HepG2 (cell line): ENCODE results near the gene RILPL1. TPM values are rescaled to one million over a fixed set of nuclear protein-coding genes. Genes with fewer than 3 reads are reported as not detected.
A peak's percentile ranks its signal among the peaks of the same experiment; 100 is the strongest.

Source experiments
- ATAC-seq: fragments of 200-7000 bp; cut with Tn5 transposase; 3 replicates; pipeline ENCODE4 v1.9.1; 2020; ENCODE audit warnings: mild to moderate bottlenecking, moderate library complexity
- BruUV-seq: library from RNA; stranded (reverse); fragments of 400-500 nt; replicated peaks from 2 replicates; lab custom pipeline; 2021; lab: Mats Ljungman, UMichigan
- CTCF ChIA-PET: fragments of 300-600 bp; formaldehyde crosslinking; extraction: SDS; loops from one replicate; lab custom pipeline; 2021; ENCODE audit warnings: low total read pairs, inconsistent platforms, low intra/inter-chr PET ratio; lab: Yijun Ruan, JAX
- POLR2A ChIA-PET: fragments of 350-600 bp; sonication (Branson Sonifier 250); formaldehyde crosslinking; loops from one replicate; lab custom pipeline; 2020; ENCODE audit warnings: antibody characterized with exemption, inconsistent platforms; lab: Yijun Ruan, JAX
- DNase-seq: peaks from one replicate; pipeline ENCODE4 v3.0.0-alpha.2; 2015; ENCODE audit warnings: low spot score
- FAIRE-seq: peaks from 3 replicates; lab custom pipeline; 2011; peaks lifted over from hg19 to GRCh38; lab: Jason Lieb, UNC
- H2AFZ ChIP-seq: one replicate; pipeline ENCODE4 v1.6.1; 2011; ENCODE audit warnings: low read length, inconsistent platforms
- H3K27ac ChIP-seq: fragments of 300-600 bp; 3 replicates; pipeline ENCODE4 v1.8.0; 2011; ENCODE audit warnings: mixed run types, mild to moderate bottlenecking, mixed read lengths, low read length, inconsistent platforms; ENCODE audit not compliant: insufficient read depth; ENCODE audit errors: extremely low read length
- H3K27me3 ChIP-seq, 2 experiments: fragments of 200-600 bp in 1 of 2; 2 replicates in 1 of 2; 3 replicates in 1 of 2; pipeline versions ENCODE4 v1.6.0 to v1.8.0; 2011; ENCODE audit warnings: low read length in 2 of 2, mild to moderate bottlenecking in 2 of 2, moderate library complexity in 2 of 2, inconsistent platforms in 1 of 2; ENCODE audit not compliant: insufficient read depth in 2 of 2, control insufficient read depth in 1 of 2
- H3K36me3 ChIP-seq, 2 experiments: fragments of 200-600 bp in 1 of 2; replicated peaks in 1 of 2; 2 replicates in 1 of 2; 3 replicates in 1 of 2; pipeline versions ENCODE4 v1.5.1 to v1.8.0; 2011; ENCODE audit warnings: low read length in 2 of 2, inconsistent platforms in 1 of 2; ENCODE audit not compliant: insufficient read depth in 2 of 2, control insufficient read depth in 1 of 2
- H3K4me1 ChIP-seq: 2 replicates; pipeline ENCODE4 v1.5.1; 2012; ENCODE audit warnings: low read length, inconsistent platforms; ENCODE audit not compliant: insufficient read depth
- H3K4me2 ChIP-seq: 2 replicates; pipeline ENCODE4 v1.6.0; 2011; ENCODE audit warnings: low read depth, low read length, inconsistent platforms
- H3K4me3 ChIP-seq, 3 experiments: fragments of 200-600 bp in 1 of 3; sonication (generic), shearing (Covaris generic) in 1 of 3; replicated peaks in 1 of 3; 2 replicates each; pipeline ENCODE4 v1.5.1; 2011 to 2016; ENCODE audit warnings: low read length in 3 of 3, inconsistent platforms in 2 of 3, low read depth in 2 of 3, mild to moderate bottlenecking in 2 of 3, control low read depth in 1 of 3, mixed read lengths in 1 of 3; ENCODE audit not compliant: insufficient read depth in 1 of 3
- H3K79me2 ChIP-seq: one replicate; pipeline ENCODE4 v1.6.1; 2011; ENCODE audit warnings: low read length, inconsistent platforms; ENCODE audit not compliant: insufficient read depth
- H3K9ac ChIP-seq: 2 replicates; pipeline ENCODE4 v1.6.0; 2011; ENCODE audit warnings: mild to moderate bottlenecking, low read depth, low read length, inconsistent platforms; ENCODE audit not compliant: insufficient read depth
- H3K9me3 ChIP-seq: 2 replicates; pipeline ENCODE4 v1.5.1; 2012; ENCODE audit warnings: mild to moderate bottlenecking, low read length
- H4K20me1 ChIP-seq: 2 replicates; pipeline ENCODE4 v1.6.0; 2011; ENCODE audit warnings: inconsistent platforms, mild to moderate bottlenecking, low read length, moderate library complexity; ENCODE audit not compliant: insufficient read depth
- ETS1 ChIP-seq: sonication (generic); formaldehyde crosslinking; IDR thresholded peaks from 2 replicates; pipeline ENCODE4 v1.4.0; 2020; ENCODE audit warnings: missing genetic modification reagents
- MIXL1 ChIP-seq: IDR thresholded peaks from 2 replicates; pipeline ENCODE4 v1.6.1; 2016
- NR1H2 ChIP-seq: sonication (generic); formaldehyde crosslinking; IDR thresholded peaks from 2 replicates; pipeline ENCODE4 v1.8.1; 2022; ENCODE audit warnings: low read depth, missing genetic modification reagents, borderline replicate concordance
- SMC3 ChIP-seq: IDR thresholded peaks from 2 replicates; pipeline ENCODE4 v1.6.1; 2011; ENCODE audit warnings: low read length, improper control_type of control experiment
- SOX5 ChIP-seq: IDR thresholded peaks from 2 replicates; pipeline ENCODE4 v1.6.1; 2016; ENCODE audit warnings: borderline replicate concordance
- ZFP41 ChIP-seq: sonication (generic); formaldehyde crosslinking; IDR thresholded peaks from 2 replicates; pipeline ENCODE4 v1.4.0; 2020; ENCODE audit warnings: mild to moderate bottlenecking, missing genetic modification reagents, borderline replicate concordance
- ZNF768 ChIP-seq: sonication (generic); formaldehyde crosslinking; IDR thresholded peaks from 2 replicates; pipeline ENCODE4 v1.4.0; 2020; ENCODE audit warnings: missing genetic modification reagents
- WGBS: methylation state at CpG from one replicate; pipeline ENCODE4 v1.1.6; 2017; ENCODE audit warnings: low lambda C conversion rate; 5-methylcytosine and 5-hydroxymethylcytosine counted together
- in situ Hi-C: cut with HindIII; loops from 2 replicates; pipeline ENCODE4 v1.10.0; 2017; ENCODE audit warnings: low pct_unique_long_range_greater_than_20kb; ENCODE audit not compliant: extremely low pct_ligation_motif_present
- intact Hi-C: fragments of 100-400 bp; cut with micrococcal nuclease; formaldehyde crosslinking; loops from one replicate; pipeline ENCODE4 v1.10.0; 2022; ENCODE audit not compliant: unreplicated experiment
- polyA plus RNA-seq, 8 experiments: library from polyadenylated mRNA; depleted of rRNA in 3 of 8; stranded (reverse) in 7 of 8; unstranded in 1 of 8; fragments of >200 nt; fragmentation: Illumina TruSeq in 4 of 8; extraction: Trizol in 4 of 8; gene quantifications; 2 replicates each; pipeline versions ENCODE4 v1.2.1 to v1.2.3, GENCODE V29; 2011 to 2016; ENCODE audit warnings: low read depth in 4 of 8, missing spikeins in 1 of 8, mixed read lengths in 1 of 8; ENCODE audit not compliant: insufficient read depth in 1 of 8
- total RNA-seq, 5 experiments: library from RNA; depleted of rRNA; stranded (reverse); fragments of >200 nt; fragmentation: Illumina TruSeq; extraction: Trizol; gene quantifications; 2 replicates each; pipeline ENCODE4 v1.2.3, GENCODE V29; 2016; ENCODE audit warnings: low read depth in 1 of 5

The RILPL1 gene
- total and polyA plus RNA-seq, 2 of the 13 experiments (the other 11 are each of a cell fraction or from before 2014, with no cell fraction given), result 5.8 to 28.4 TPM

- intact Hi-C loops (no loop called here), in situ Hi-C loops (no loop called here)
- WGBS, result over 99% methylated on average over 11 of the region's 14 CpGs
- Histone ChIP-seq H3K36me3 (peaks cover 20 to 61% of the 10 kb centered on the region in 2 experiments; a peak in 4 of 5 replicates), H3K79me2 (no peaks in the 10 kb centered on the region), H4K20me1 (no peaks in the 10 kb centered on the region), H3K4me2 (no peak overlapping the region), H3K9ac (no peak overlapping the region), H3K4me3 (no peak overlapping the region), H3K4me1 (peaks cover 21% of the 10 kb centered on the region), H2AFZ (no peak overlapping the region), H3K9me3 (no peaks in the 10 kb centered on the region), H3K27me3 (no peaks in the 10 kb centered on the region), H3K27ac (no peak overlapping the region)
- no peak for FAIRE-seq
- POLR2A ChIA-PET, result no interaction called here
- DNase-seq, result no peak
- BruUV-seq, result no TSS peak
- CTCF ChIA-PET, result no interaction called here
- TF ChIP-seq ZFP41 (CRISPR knock-in tag) (no peak), ZNF768 (CRISPR knock-in tag) (peak; percentile 58), NR1H2 (CRISPR knock-in tag) (no peak), MIXL1 (CRISPR knock-in tag) (no peak), SOX5 (CRISPR knock-in tag) (no peak), ETS1 (no peak), SMC3 (no peak)
- ATAC-seq, result no peak
Observed at GRCh38 chr12:123520567-123521474, 12.7 kb downstream of the RILPL1 start.
